K562 (cell line): Measurements from ENCODE around the gene MRO. TPM values are rescaled to one million over a fixed set of nuclear protein-coding genes. Genes with fewer than 3 reads are reported as not detected.

ENCODE experiments used
- FOXK2 ChIP-seq, 2 experiments: fragments of 450-650 bp; IDR thresholded peaks in 1 of 2; conservative IDR thresholded peaks in 1 of 2; 2 replicates each; pipeline ENCODE4 v1.6.1; 2016; ENCODE audit warnings: low read depth in 2 of 2, mild to moderate bottlenecking in 1 of 2
- PCBP2 ChIP-seq: fragments of 200-400 bp; formaldehyde crosslinking; IDR thresholded peaks from 2 replicates; pipeline ENCODE4 v1.6.1; 2018; ENCODE audit warnings: low read length, low read depth, mild to moderate bottlenecking, moderate library complexity; ENCODE audit not compliant: poor library complexity, severe bottlenecking
- SETDB1 ChIP-seq: IDR thresholded peaks from one replicate; pipeline ENCODE4 v1.6.1; 2012; ENCODE audit warnings: low read length, control low read depth, inconsistent platforms
- SMARCC2 ChIP-seq: fragments of 450-650 bp; IDR thresholded peaks from 2 replicates; pipeline ENCODE4 v1.6.1; 2017; ENCODE audit warnings: antibody characterized with exemption, moderate library complexity, mild to moderate bottlenecking, low read depth
- ZNF316 ChIP-seq: fragments of 450-650 bp; IDR thresholded peaks from 2 replicates; pipeline ENCODE4 v1.6.1; 2016
- ZNF57 ChIP-seq: fragments of 450-650 bp; formaldehyde crosslinking; IDR thresholded peaks from 2 replicates; pipeline ENCODE4 v1.4.0; 2020; ENCODE audit warnings: mild to moderate bottlenecking, moderate library complexity
- polyA plus RNA-seq, 8 experiments: library from polyadenylated mRNA; depleted of rRNA in 4 of 8; stranded (reverse) in 5 of 8; unstranded in 3 of 8; fragments of >200 nt; fragmentation: Nextera tagmentation in 2 of 8; fragmentation: Illumina TruSeq in 1 of 8; extraction: Ambion mirVana in 2 of 8; extraction: Trizol in 1 of 8; gene quantifications; 2 replicates each; pipeline versions ENCODE4 v1.2.1 to v1.2.3, GENCODE V29; 2011 to 2014; ENCODE audit warnings: inconsistent platforms in 1 of 8, missing spikeins in 1 of 8
- total RNA-seq, 7 experiments: library from RNA; depleted of rRNA in 6 of 7; stranded (reverse); fragments of >200 nt in 6 of 7; fragmentation: Illumina TruSeq in 2 of 7; extraction: Trizol in 2 of 7; gene quantifications; 2 replicates each; pipeline versions ENCODE4 v1.2.1 to v1.2.3, GENCODE V29; 2011 to 2021; ENCODE audit warnings: low replicate concordance in 1 of 7
- TF ChIP-seq, protein P1 (sequence below): IDR thresholded peaks from 3 replicates; pipeline ENCODE4 v1.6.1; 2011; ENCODE audit warnings: borderline replicate concordance, mild to moderate bottlenecking, moderate library complexity; ENCODE audit not compliant: insufficient read length; ENCODE audit errors: extremely low read depth

MRO gene
- total and polyA plus RNA-seq, 9 of the 15 experiments (the other 6 are each of a cell fraction or from before 2014, with no cell fraction given): 0.06 TPM; not detected in 8

DNA sequence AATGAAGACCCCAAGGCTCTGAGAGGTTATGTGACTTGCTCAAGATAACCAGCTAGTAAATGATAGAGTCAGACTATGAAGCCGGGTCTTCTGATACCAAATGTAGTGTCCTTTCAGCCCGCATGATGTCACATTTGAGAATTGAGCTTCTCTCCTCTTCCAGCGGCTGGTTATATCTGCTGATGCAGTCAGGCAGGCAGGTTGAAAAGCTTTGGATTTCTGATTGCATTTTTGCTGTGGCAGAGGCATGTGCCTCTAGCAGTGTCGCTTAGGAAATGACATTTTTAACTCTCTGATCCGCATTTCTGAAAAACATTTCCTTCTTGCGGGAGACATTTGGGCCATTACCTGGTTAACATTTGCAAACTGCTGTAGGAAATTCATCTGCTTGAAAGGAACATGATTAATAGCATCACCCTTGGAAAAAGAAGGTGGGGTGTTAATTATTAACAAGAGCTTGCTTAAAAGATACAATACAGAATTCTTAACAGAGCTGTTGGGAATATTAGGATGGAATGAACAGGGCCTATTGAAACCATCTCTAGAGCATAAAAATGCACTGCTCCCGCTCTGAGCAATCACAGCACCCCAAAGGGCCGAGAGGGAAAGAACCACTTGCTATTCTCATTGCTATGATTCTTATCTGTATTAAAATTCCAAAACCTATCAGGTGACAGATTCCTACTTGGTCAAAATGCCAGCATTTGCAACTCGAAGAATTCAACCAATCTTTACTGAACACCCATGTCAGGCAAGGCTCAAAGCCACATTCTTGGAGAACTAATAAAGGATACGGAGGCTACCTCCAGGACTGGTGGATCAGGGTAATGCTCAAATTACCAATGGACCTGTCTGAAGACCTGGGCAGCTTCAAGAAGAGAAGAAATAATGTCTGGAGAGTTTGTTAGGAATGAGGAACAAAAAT, 25.9 kb downstream of the MRO start (continued):
- TF ChIP-seq SMARCC2: no peak
- no peak for TF ChIP-seq ZNF57 (CRISPR knock-in tag)
- no peak for TF ChIP-seq SETDB1
- TF ChIP-seq FOXK2 (conservative IDR thresholded peaks at IDR 0.05 in 1 of 2, IDR thresholded peaks at IDR 0.05 in 1 of 2; ENCODE audit: low read depth in 2 of 2): no peak
- TF ChIP-seq, protein P1, sequence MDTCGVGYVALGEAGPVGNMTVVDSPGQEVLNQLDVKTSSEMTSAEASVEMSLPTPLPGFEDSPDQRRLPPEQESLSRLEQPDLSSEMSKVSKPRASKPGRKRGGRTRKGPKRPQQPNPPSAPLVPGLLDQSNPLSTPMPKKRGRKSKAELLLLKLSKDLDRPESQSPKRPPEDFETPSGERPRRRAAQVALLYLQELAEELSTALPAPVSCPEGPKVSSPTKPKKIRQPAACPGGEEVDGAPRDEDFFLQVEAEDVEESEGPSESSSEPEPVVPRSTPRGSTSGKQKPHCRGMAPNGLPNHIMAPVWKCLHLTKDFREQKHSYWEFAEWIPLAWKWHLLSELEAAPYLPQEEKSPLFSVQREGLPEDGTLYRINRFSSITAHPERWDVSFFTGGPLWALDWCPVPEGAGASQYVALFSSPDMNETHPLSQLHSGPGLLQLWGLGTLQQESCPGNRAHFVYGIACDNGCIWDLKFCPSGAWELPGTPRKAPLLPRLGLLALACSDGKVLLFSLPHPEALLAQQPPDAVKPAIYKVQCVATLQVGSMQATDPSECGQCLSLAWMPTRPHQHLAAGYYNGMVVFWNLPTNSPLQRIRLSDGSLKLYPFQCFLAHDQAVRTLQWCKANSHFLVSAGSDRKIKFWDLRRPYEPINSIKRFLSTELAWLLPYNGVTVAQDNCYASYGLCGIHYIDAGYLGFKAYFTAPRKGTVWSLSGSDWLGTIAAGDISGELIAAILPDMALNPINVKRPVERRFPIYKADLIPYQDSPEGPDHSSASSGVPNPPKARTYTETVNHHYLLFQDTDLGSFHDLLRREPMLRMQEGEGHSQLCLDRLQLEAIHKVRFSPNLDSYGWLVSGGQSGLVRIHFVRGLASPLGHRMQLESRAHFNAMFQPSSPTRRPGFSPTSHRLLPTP: no peak
- TF ChIP-seq ZNF316: no peak
- no peak for TF ChIP-seq PCBP2
